IMR-90 (cell line): ENCODE data around the gene CCDC136. TPM values are rescaled to one million over a fixed set of nuclear protein-coding genes. Genes with fewer than 3 reads are reported as not detected.

ENCODE experiments used
- ATAC-seq: fragments of 200-7000 bp; cut with Tn5 transposase; 2 replicates; pipeline ENCODE4 v1.9.1; 2020; ENCODE audit warnings: low read depth, mild to moderate bottlenecking, moderate library complexity
- BruUV-seq: library from RNA; stranded (reverse); fragments of 400-500 nt; replicated peaks from 2 replicates; lab custom pipeline; 2021; lab: Mats Ljungman, UMichigan
- CTCF ChIA-PET: fragments of 300-600 bp; formaldehyde crosslinking; extraction: SDS; loops from one replicate; lab custom pipeline; 2021; ENCODE audit warnings: antibody characterized with exemption; lab: Yijun Ruan, JAX
- POLR2A ChIA-PET: fragments of 300-600 bp; sonication (Branson Sonifier 250); formaldehyde crosslinking; loops from one replicate; lab custom pipeline; 2022; ENCODE audit warnings: antibody characterized with exemption; ENCODE audit not compliant: unreplicated experiment; lab: Charles Lee
- DNase-seq: peaks from one replicate; pipeline ENCODE4 v3.0.0; 2013
- H2AFZ ChIP-seq: replicated peaks from 2 replicates; pipeline ENCODE3; 2013; ENCODE audit warnings: low read length, mild to moderate bottlenecking; ENCODE audit not compliant: poor library complexity
- H2AK5ac ChIP-seq: 2 replicates; pipeline ENCODE4 v1.6.1; 2013; ENCODE audit warnings: low read depth, low read length, inconsistent platforms
- H2AK9ac ChIP-seq: replicated peaks from 2 replicates; pipeline ENCODE3; 2013; ENCODE audit warnings: mild to moderate bottlenecking, low read depth, low read length, moderate library complexity; ENCODE audit not compliant: poor library complexity
- H2BK120ac ChIP-seq: 2 replicates; pipeline ENCODE4 v1.6.1; 2013; ENCODE audit warnings: low read depth, low read length, inconsistent platforms
- H2BK15ac ChIP-seq: 3 replicates; pipeline ENCODE4 v1.6.1; 2013; ENCODE audit warnings: low read depth, low read length, inconsistent platforms
- H2BK20ac ChIP-seq: 2 replicates; pipeline ENCODE4 v1.6.1; 2013; ENCODE audit warnings: low read depth, mild to moderate bottlenecking, inconsistent platforms, low read length, moderate library complexity
- H2BK5ac ChIP-seq: 2 replicates; pipeline ENCODE4 v1.6.1; 2013; ENCODE audit warnings: mild to moderate bottlenecking, low read depth, low read length, inconsistent platforms; ENCODE audit not compliant: poor library complexity, severe bottlenecking
- H3K14ac ChIP-seq: replicated peaks from 2 replicates; pipeline ENCODE4 v1.6.1; 2013; ENCODE audit warnings: low read depth, low read length, inconsistent platforms
- H3K18ac ChIP-seq: 2 replicates; pipeline ENCODE4 v1.6.1; 2013; ENCODE audit warnings: low read depth, low read length, control low read depth
- H3K23ac ChIP-seq: 2 replicates; pipeline ENCODE4 v1.6.1; 2013; ENCODE audit warnings: low read depth, low read length, inconsistent platforms
- H3K27ac ChIP-seq: 2 replicates; pipeline ENCODE4 v1.5.1; 2013; ENCODE audit warnings: mild to moderate bottlenecking, control low read depth, low read length; ENCODE audit not compliant: insufficient read depth
- H3K27me3 ChIP-seq: 2 replicates; pipeline ENCODE4 v1.6.1; 2013; ENCODE audit warnings: low read length; ENCODE audit not compliant: control insufficient read depth, insufficient read depth
- H3K36me3 ChIP-seq: 2 replicates; pipeline ENCODE4 v1.6.1; 2013; ENCODE audit warnings: low read length, mixed read lengths; ENCODE audit not compliant: control insufficient read depth, insufficient read depth
- H3K4ac ChIP-seq: 2 replicates; pipeline ENCODE4 v1.6.1; 2013; ENCODE audit warnings: low read depth, low read length, inconsistent platforms
- H3K4me1 ChIP-seq: 2 replicates; pipeline ENCODE4 v1.6.1; 2013; ENCODE audit warnings: low read length, mixed read lengths; ENCODE audit not compliant: control insufficient read depth, insufficient read depth
- H3K4me2 ChIP-seq: 2 replicates; pipeline ENCODE4 v1.6.1; 2013; ENCODE audit warnings: low read depth, mild to moderate bottlenecking, control low read depth, low read length, moderate library complexity
- H3K4me3 ChIP-seq: 2 replicates; pipeline ENCODE4 v1.5.1; 2013; ENCODE audit warnings: low read depth, mild to moderate bottlenecking, control low read depth, low read length, moderate library complexity; ENCODE audit not compliant: insufficient read depth
- H3K56ac ChIP-seq: 2 replicates; pipeline ENCODE4 v1.6.1; 2013; ENCODE audit warnings: low read length, inconsistent platforms; ENCODE audit not compliant: insufficient read depth; ENCODE audit errors: extremely low read depth
- H3K79me1 ChIP-seq, 2 experiments: 2 replicates each; pipeline ENCODE4 v1.6.1; 2013; ENCODE audit warnings: low read length in 2 of 2, inconsistent platforms in 1 of 2, low read depth in 1 of 2
- H3K9ac ChIP-seq: 2 replicates; pipeline ENCODE4 v1.6.1; 2013; ENCODE audit warnings: low read depth, low read length, control low read depth
- H3K9me1 ChIP-seq: 2 replicates; pipeline ENCODE4 v1.6.1; 2013; ENCODE audit warnings: low read length, inconsistent platforms; ENCODE audit not compliant: insufficient read depth
- H3K9me3 ChIP-seq: 2 replicates; pipeline ENCODE4 v1.6.1; 2013; ENCODE audit warnings: low read length; ENCODE audit not compliant: control insufficient read depth, insufficient read depth
- H4K20me1 ChIP-seq: 2 replicates; pipeline ENCODE4 v1.6.1; 2013; ENCODE audit warnings: low read length, inconsistent platforms; ENCODE audit not compliant: insufficient read depth
- H4K5ac ChIP-seq: 2 replicates; pipeline ENCODE4 v1.6.1; 2013; ENCODE audit warnings: mild to moderate bottlenecking, low read depth, low read length, control low read depth
- H4K8ac ChIP-seq, 2 experiments: 2 replicates each; pipeline ENCODE4 v1.6.1; 2013; ENCODE audit warnings: low read depth in 2 of 2, low read length in 2 of 2, control low read depth in 1 of 2, inconsistent platforms in 1 of 2
- H4K91ac ChIP-seq: 2 replicates; pipeline ENCODE4 v1.6.1; 2013; ENCODE audit warnings: low read depth, low read length, inconsistent platforms; ENCODE audit not compliant: insufficient read depth
- BHLHE40 ChIP-seq: fragments of 150-350 bp; IDR thresholded peaks from 2 replicates; pipeline ENCODE4 v1.6.1; 2016; ENCODE audit warnings: mild to moderate bottlenecking, low read depth, low read length
- CEBPB ChIP-seq: IDR thresholded peaks from 2 replicates; pipeline ENCODE4 v1.6.1; 2012; ENCODE audit warnings: low read depth, low read length, improper control_type of control experiment
- CHD1 ChIP-seq: IDR thresholded peaks from 2 replicates; pipeline ENCODE4 v1.6.1; 2012; ENCODE audit warnings: low read depth, low read length, improper control_type of control experiment
- FOS ChIP-seq: fragments of 150-350 bp; IDR thresholded peaks from 2 replicates; pipeline ENCODE4 v1.6.1; 2016; ENCODE audit warnings: low read depth, low read length
- MAFK ChIP-seq: IDR thresholded peaks from 2 replicates; pipeline ENCODE4 v1.6.1; 2012; ENCODE audit warnings: low read depth, low read length, improper control_type of control experiment
- MAZ ChIP-seq: IDR thresholded peaks from 2 replicates; pipeline ENCODE4 v1.6.1; 2012; ENCODE audit warnings: low read depth, mild to moderate bottlenecking, low read length, improper control_type of control experiment, moderate library complexity, borderline replicate concordance
- MXI1 ChIP-seq: IDR thresholded peaks from 2 replicates; pipeline ENCODE4 v1.6.1; 2012; ENCODE audit warnings: low read depth, mild to moderate bottlenecking, low read length, moderate library complexity, borderline replicate concordance
- NFE2L2 ChIP-seq: fragments of 150-350 bp; IDR thresholded peaks from 2 replicates; pipeline ENCODE4 v1.6.1; 2016; ENCODE audit warnings: low read depth, mild to moderate bottlenecking, low read length
- POLR2A ChIP-seq: IDR thresholded peaks from 2 replicates; pipeline ENCODE4 v1.6.1; 2012; ENCODE audit warnings: mild to moderate bottlenecking, low read depth, low read length
- RAD21 ChIP-seq: IDR thresholded peaks from 2 replicates; pipeline ENCODE4 v1.6.1; 2012; ENCODE audit warnings: low read length, improper control_type of control experiment
- RCOR1 ChIP-seq: IDR thresholded peaks from 2 replicates; pipeline ENCODE4 v1.6.1; 2012; ENCODE audit warnings: mild to moderate bottlenecking, low read length, improper control_type of control experiment; ENCODE audit not compliant: insufficient replicate concordance
- RFX5 ChIP-seq: IDR thresholded peaks from 2 replicates; pipeline ENCODE4 v1.8.0; 2012; ENCODE audit warnings: low read depth, mild to moderate bottlenecking, low read length, moderate library complexity
- SMC3 ChIP-seq: fragments of 150-350 bp; IDR thresholded peaks from 2 replicates; pipeline ENCODE4 v1.6.1; 2016; ENCODE audit warnings: low read depth, mild to moderate bottlenecking, antibody characterized with exemption, low read length, moderate library complexity
- WGBS, 2 experiments: methylation state at CpG; one replicate each; pipeline versions ENCODE4 v1.1.5 to v1.1.7; 2013; ENCODE audit warnings: missing lambda C conversion rate in 2 of 2; ENCODE audit not compliant: insufficient read length in 1 of 2; ENCODE audit errors: extremely low coverage in 2 of 2; 5-methylcytosine and 5-hydroxymethylcytosine counted together
- dilution Hi-C: fragments of 300-500 bp; cut with HindIII; formaldehyde crosslinking; loops from one replicate; pipeline ENCODE4 v1.14.3; 2018; ENCODE audit warnings: low sequenced_read_pairs; ENCODE audit not compliant: unreplicated experiment
- in situ Hi-C: fragments of 300-500 bp; cut with MboI; formaldehyde crosslinking; loops from 3 replicates; pipeline ENCODE4 v1.14.3; 2019; ENCODE audit warnings: low sequenced_read_pairs, inconsistent platforms, mixed read lengths
- intact Hi-C: fragments of 100-400 bp; cut with micrococcal nuclease; formaldehyde crosslinking; loops from 2 replicates; pipeline ENCODE4 v1.10.0; 2022
- polyA plus RNA-seq, 3 experiments: library from polyadenylated mRNA; depleted of rRNA; stranded (reverse); fragments of >200 nt; gene quantifications; 2 replicates each; pipeline ENCODE4 v1.2.3, GENCODE V29; 2012; ENCODE audit warnings: low replicate concordance in 1 of 3
- total RNA-seq: library from RNA; depleted of rRNA; stranded (reverse); fragments of >200 nt; gene quantifications from 2 replicates; pipeline ENCODE4 v1.2.3, GENCODE V29; 2012
- TF ChIP-seq, protein P1 (sequence below): fragments of 150-350 bp; IDR thresholded peaks from 2 replicates; pipeline ENCODE4 v1.6.1; 2017; ENCODE audit warnings: mild to moderate bottlenecking, antibody characterized with exemption, low read length, low read depth
- TF ChIP-seq, protein P2 (sequence below): conservative IDR thresholded peaks from 2 replicates; pipeline ENCODE4 v1.5.1; 2012; ENCODE audit warnings: mild to moderate bottlenecking, low read depth, low read length, improper control_type of control experiment
- TF ChIP-seq, protein P3 (sequence below): fragments of 150-350 bp; IDR thresholded peaks from 2 replicates; pipeline ENCODE4 v1.6.1; 2016; ENCODE audit warnings: low read depth, mild to moderate bottlenecking, low read length, moderate library complexity, borderline replicate concordance

The CCDC136 gene
- total and polyA plus RNA-seq, 2 of the 4 experiments (the other 2 are of a cell fraction), result 7.7 to 18.0 TPM

GRCh38 chr7:128844777-128845311, 53.1 kb downstream of the CCDC136 start:
- H3K9me3 ChIP-seq, result no peaks in the 10 kb centered on the region
- no peak overlapping the region for H4K91ac ChIP-seq
- no peak overlapping the region for H3K27ac ChIP-seq
- H3K14ac ChIP-seq, result no peak overlapping the region
- H3K4me2 ChIP-seq, result no peak overlapping the region
- no peak overlapping the region for H3K4ac ChIP-seq
- peaks cover 79% of the 10 kb centered on the region for H4K20me1 ChIP-seq
- ATAC-seq (no peak), DNase-seq (no peak)
- H2BK20ac ChIP-seq, result no peak overlapping the region
- WGBS, 2 experiments, result 96% methylated on average over 18 of the region's 25 CpGs; no CpG with 5 or more reads in 1 of the 2 experiments
- TF ChIP-seq RCOR1 (no peak), CEBPB (no peak), POLR2A (no peak), BHLHE40 (no peak), SMC3 (no peak), NFE2L2 (no peak), MXI1 (no peak), MAZ (no peak), FOS (no peak), RAD21 (no peak), CHD1 (no peak), MAFK (no peak), RFX5 (no peak)
- TF ChIP-seq, protein P1, sequence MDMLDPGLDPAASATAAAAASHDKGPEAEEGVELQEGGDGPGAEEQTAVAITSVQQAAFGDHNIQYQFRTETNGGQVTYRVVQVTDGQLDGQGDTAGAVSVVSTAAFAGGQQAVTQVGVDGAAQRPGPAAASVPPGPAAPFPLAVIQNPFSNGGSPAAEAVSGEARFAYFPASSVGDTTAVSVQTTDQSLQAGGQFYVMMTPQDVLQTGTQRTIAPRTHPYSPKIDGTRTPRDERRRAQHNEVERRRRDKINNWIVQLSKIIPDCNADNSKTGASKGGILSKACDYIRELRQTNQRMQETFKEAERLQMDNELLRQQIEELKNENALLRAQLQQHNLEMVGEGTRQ, result no peak
- TF ChIP-seq, protein P2, sequence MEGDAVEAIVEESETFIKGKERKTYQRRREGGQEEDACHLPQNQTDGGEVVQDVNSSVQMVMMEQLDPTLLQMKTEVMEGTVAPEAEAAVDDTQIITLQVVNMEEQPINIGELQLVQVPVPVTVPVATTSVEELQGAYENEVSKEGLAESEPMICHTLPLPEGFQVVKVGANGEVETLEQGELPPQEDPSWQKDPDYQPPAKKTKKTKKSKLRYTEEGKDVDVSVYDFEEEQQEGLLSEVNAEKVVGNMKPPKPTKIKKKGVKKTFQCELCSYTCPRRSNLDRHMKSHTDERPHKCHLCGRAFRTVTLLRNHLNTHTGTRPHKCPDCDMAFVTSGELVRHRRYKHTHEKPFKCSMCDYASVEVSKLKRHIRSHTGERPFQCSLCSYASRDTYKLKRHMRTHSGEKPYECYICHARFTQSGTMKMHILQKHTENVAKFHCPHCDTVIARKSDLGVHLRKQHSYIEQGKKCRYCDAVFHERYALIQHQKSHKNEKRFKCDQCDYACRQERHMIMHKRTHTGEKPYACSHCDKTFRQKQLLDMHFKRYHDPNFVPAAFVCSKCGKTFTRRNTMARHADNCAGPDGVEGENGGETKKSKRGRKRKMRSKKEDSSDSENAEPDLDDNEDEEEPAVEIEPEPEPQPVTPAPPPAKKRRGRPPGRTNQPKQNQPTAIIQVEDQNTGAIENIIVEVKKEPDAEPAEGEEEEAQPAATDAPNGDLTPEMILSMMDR, result no peak
- TF ChIP-seq, protein P3, sequence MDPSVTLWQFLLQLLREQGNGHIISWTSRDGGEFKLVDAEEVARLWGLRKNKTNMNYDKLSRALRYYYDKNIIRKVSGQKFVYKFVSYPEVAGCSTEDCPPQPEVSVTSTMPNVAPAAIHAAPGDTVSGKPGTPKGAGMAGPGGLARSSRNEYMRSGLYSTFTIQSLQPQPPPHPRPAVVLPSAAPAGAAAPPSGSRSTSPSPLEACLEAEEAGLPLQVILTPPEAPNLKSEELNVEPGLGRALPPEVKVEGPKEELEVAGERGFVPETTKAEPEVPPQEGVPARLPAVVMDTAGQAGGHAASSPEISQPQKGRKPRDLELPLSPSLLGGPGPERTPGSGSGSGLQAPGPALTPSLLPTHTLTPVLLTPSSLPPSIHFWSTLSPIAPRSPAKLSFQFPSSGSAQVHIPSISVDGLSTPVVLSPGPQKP, result no peak
- no peak overlapping the region for H4K5ac ChIP-seq
- no peak overlapping the region for H3K4me3 ChIP-seq
- intact Hi-C loops, result no loop called here
- ChIA-PET POLR2A (no interaction called here), CTCF (no interaction called here)
- H3K79me1 ChIP-seq, result peaks cover 34 to 76% of the 10 kb centered on the region in 2 experiments
- peaks cover 3% of the 10 kb centered on the region; the same call in 1 of the 2 replicates for H3K4me1 ChIP-seq
- no peak overlapping the region for H2BK15ac ChIP-seq
- no peak overlapping the region for H3K18ac ChIP-seq
- no peak overlapping the region for H2AK5ac ChIP-seq
- no peaks in the 10 kb centered on the region for H3K27me3 ChIP-seq
- no TSS peak for BruUV-seq
- no peak overlapping the region for H3K56ac ChIP-seq
- H4K8ac ChIP-seq, result no peak overlapping the region
- peaks cover 96% of the 10 kb centered on the region for H3K36me3 ChIP-seq
- H2AFZ ChIP-seq, result peak overlapping the region; percentile 13
- peak overlapping the region; percentile 62 for H2AK9ac ChIP-seq
- H3K9me1 ChIP-seq, result no peaks in the 10 kb centered on the region
- dilution Hi-C loops, result no loop called here
- no peak overlapping the region for H2BK120ac ChIP-seq
- H3K9ac ChIP-seq, result no peak overlapping the region
- in situ Hi-C loops, result no loop called here
- H3K23ac ChIP-seq, result no peak overlapping the region
- H2BK5ac ChIP-seq, result no peak overlapping the region
